Measurements from ENCODE around the gene HOXD13. TPM values are rescaled to one million over a fixed set of nuclear protein-coding genes. Genes with fewer than 3 reads are reported as not detected.

HOXD13 gene
- total RNA-seq, 4 donors from 2014 or later = 0.19 TPM; not detected in 3

- TF ChIP-seq POLR2AphosphoS5 (IDR thresholded peaks at IDR 0.05) = no peak
- TF ChIP-seq CTCF (IDR thresholded peaks at IDR 0.05) = no peak
- TF ChIP-seq EP300 (IDR thresholded peaks at IDR 0.05) = no peak
- no peak for TF ChIP-seq POLR2A (IDR thresholded peaks at IDR 0.05)
- Histone ChIP-seq H3K27ac (no peak overlapping the region), H3K27me3 (peaks cover 100% of the 10 kb centered on the region), H3K4me3 (no peak overlapping the region), H3K4me1 (peaks cover 12% of the 10 kb centered on the region), H3K9me3 (no peaks in the 10 kb centered on the region), H3K36me3 (no peaks in the 10 kb centered on the region)
- WGBS = 14% methylated on average over 13 of the region's 29 CpGs
- DNase-seq (ENCODE audit: low spot score in 2 of 2) = no peak
These were observed 19.3 kb upstream of the HOXD13 start for GRCh38 chr2:176072951-176073904.

- H3K27ac ChIP-seq = no peak overlapping the region
- no peaks in the 10 kb centered on the region for H3K9me3 ChIP-seq
- TF ChIP-seq EP300 (IDR thresholded peaks at IDR 0.05) (no peak), POLR2A (IDR thresholded peaks at IDR 0.05) (no peak), POLR2AphosphoS5 (IDR thresholded peaks at IDR 0.05) (no peak), CTCF (IDR thresholded peaks at IDR 0.05) (no peak)
- no peak for DNase-seq (ENCODE audit: low spot score in 2 of 2)
- H3K4me1 ChIP-seq = peaks cover 16% of the 10 kb centered on the region
- peaks cover 100% of the 10 kb centered on the region for H3K27me3 ChIP-seq
- H3K36me3 ChIP-seq = no peaks in the 10 kb centered on the region
- H3K4me3 ChIP-seq = no peak overlapping the region
- 31% methylated on average over 7 of the region's 7 CpGs for WGBS
These were observed 17.5 kb upstream of the HOXD13 start for GRCh38 chr2:176074919-176075425.

GRCh38 chr2:176075481-176075880, 17.0 kb upstream of the HOXD13 start:
- no peak for DNase-seq (ENCODE audit: low spot score in 2 of 2)
- Histone ChIP-seq H3K4me3 (no peak overlapping the region), H3K36me3 (no peaks in the 10 kb centered on the region), H3K9me3 (no peaks in the 10 kb centered on the region), H3K27ac (no peak overlapping the region), H3K4me1 (peaks cover 19% of the 10 kb centered on the region), H3K27me3 (peaks cover 100% of the 10 kb centered on the region)
- WGBS = 15% methylated on average over 15 of the region's 15 CpGs
- TF ChIP-seq EP300 (IDR thresholded peaks at IDR 0.05) = no peak
- no peak for TF ChIP-seq CTCF (IDR thresholded peaks at IDR 0.05)
- no peak for TF ChIP-seq POLR2A (IDR thresholded peaks at IDR 0.05)
- TF ChIP-seq POLR2AphosphoS5 (IDR thresholded peaks at IDR 0.05) = no peak

DNA sequence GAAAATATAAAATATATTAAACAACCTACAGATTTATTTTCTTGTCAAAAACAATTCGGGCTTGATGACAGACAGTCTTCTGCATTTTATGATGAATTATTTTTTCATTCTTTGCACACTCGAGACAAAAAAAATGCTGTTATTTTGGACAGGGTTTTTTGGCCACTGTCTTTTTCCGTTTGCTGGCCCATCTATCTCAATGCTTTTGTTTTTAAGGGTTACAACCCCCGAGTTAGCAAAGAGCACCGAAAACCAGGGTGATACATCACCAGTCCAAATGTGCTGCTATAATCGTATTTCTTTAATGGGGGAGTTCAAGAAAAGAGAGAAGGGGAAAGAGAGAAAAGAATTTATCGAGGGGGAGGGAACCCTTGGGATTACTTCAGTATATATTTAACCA, 16.5 kb upstream of the HOXD13 start:
- TF ChIP-seq CTCF (IDR thresholded peaks at IDR 0.05) = no peak
- TF ChIP-seq POLR2A (IDR thresholded peaks at IDR 0.05) = no peak
- TF ChIP-seq POLR2AphosphoS5 (IDR thresholded peaks at IDR 0.05) = no peak
- TF ChIP-seq EP300 (IDR thresholded peaks at IDR 0.05) = no peak
- Histone ChIP-seq H3K36me3 (no peaks in the 10 kb centered on the region), H3K27me3 (peaks cover 100% of the 10 kb centered on the region), H3K4me3 (no peak overlapping the region), H3K4me1 (peaks cover 23% of the 10 kb centered on the region), H3K9me3 (no peaks in the 10 kb centered on the region), H3K27ac (no peak overlapping the region)
- no peak for DNase-seq (ENCODE audit: low spot score in 2 of 2)
- 22% methylated on average over 7 of the region's 7 CpGs for WGBS

- WGBS = 25% methylated on average over 2 of the region's 2 CpGs
- Histone ChIP-seq H3K4me1 (peaks cover 20% of the 10 kb centered on the region), H3K27ac (no peak overlapping the region), H3K36me3 (no peaks in the 10 kb centered on the region), H3K27me3 (peaks cover 100% of the 10 kb centered on the region), H3K9me3 (no peaks in the 10 kb centered on the region), H3K4me3 (no peak overlapping the region)
- no peak for DNase-seq (ENCODE audit: low spot score in 2 of 2)
- TF ChIP-seq POLR2A (IDR thresholded peaks at IDR 0.05) (no peak), POLR2AphosphoS5 (IDR thresholded peaks at IDR 0.05) (no peak), CTCF (IDR thresholded peaks at IDR 0.05) (no peak), EP300 (IDR thresholded peaks at IDR 0.05) (no peak)
These were observed 15.7 kb upstream of the HOXD13 start for GRCh38 chr2:176076796-176077195.
